ENCODE measurements around the gene ASRGL1. TPM values are rescaled to one million over a fixed set of nuclear protein-coding genes. Genes with fewer than 3 reads are reported as not detected.

Gene ASRGL1
- total RNA-seq, 1 donor from 2014 or later, result 9.3 TPM

GRCh38 chr11:62406034-62406433, 68.8 kb downstream of the ASRGL1 start:
- H3K27ac Mint-ChIP-seq (ENCODE audit: unreplicated experiment), result no peak overlapping the region
- no peaks in the 10 kb centered on the region for H3K4me1 Mint-ChIP-seq (ENCODE audit: unreplicated experiment)

DNA sequence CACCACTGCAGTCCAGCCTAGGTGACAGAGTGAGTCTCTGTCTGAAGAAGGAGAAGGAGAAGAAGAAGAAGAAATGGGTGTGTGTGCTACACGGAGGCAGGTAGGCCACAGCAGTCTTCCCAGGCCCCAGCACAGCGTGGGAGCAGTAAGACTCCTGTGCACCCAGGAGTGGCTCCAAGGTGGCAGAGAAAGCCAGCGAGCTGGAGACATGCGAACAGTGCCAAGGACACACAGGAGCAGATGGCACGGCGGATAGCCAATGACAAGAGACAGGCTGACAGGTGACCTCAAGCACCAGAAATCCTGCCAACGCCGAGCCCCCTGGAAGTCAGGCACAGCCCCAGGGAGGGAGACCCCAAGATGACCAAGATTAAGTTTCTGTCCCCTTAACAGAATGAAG, 72.6 kb downstream of the ASRGL1 start:
- Mint-ChIP-seq H3K27me3 (ENCODE audit: unreplicated experiment) (peaks cover 1% of the 10 kb centered on the region), H3K27ac (ENCODE audit: unreplicated experiment) (no peak overlapping the region)
- no peak for TF ChIP-seq CTCF (IDR thresholded peaks at IDR 0.05; ENCODE audit: unreplicated experiment)

More at GRCh38 chr11:62406034-62406433, 68.8 kb downstream of the ASRGL1 start:
- Mint-ChIP-seq H3K9me3 (ENCODE audit: unreplicated experiment) (no peaks in the 10 kb centered on the region), H3K4me3 (ENCODE audit: unreplicated experiment) (no peak overlapping the region), H3K27me3 (ENCODE audit: unreplicated experiment) (peaks cover 4% of the 10 kb centered on the region), H3K36me3 (ENCODE audit: low read depth, unreplicated experiment) (peaks cover 4% of the 10 kb centered on the region)
- no peak for DNase-seq (ENCODE audit: low spot score)
- no peak for TF ChIP-seq CTCF (IDR thresholded peaks at IDR 0.05; ENCODE audit: unreplicated experiment)

DNA sequence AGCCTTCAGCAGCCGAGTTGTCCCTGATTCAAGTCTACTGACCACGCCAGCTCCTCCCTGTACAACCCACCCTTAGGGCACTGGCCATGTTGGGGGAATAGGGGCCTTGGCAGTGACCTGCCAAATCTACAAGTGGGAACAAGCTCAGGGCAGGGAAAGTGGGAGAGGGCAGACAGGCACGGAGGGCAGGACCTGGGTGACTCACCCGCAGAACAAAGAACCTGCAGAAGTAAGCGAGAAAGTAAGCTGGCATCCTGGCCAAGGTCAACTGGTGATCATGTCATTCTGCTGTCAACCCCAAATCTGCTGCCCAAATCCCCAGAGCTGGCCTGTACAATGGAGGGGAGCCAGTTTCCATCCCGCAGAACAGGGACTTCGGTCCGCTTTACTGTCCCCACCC, 73.7 kb downstream of the ASRGL1 start:
- H3K36me3 Mint-ChIP-seq (ENCODE audit: low read depth, unreplicated experiment), result no peaks in the 10 kb centered on the region
- H3K9me3 Mint-ChIP-seq (ENCODE audit: unreplicated experiment), result no peaks in the 10 kb centered on the region
- no peak for TF ChIP-seq CTCF (IDR thresholded peaks at IDR 0.05; ENCODE audit: unreplicated experiment)
- peaks cover 2% of the 10 kb centered on the region for H3K4me1 Mint-ChIP-seq (ENCODE audit: unreplicated experiment)
- no peak for DNase-seq (ENCODE audit: low spot score)
- H3K4me3 Mint-ChIP-seq (ENCODE audit: unreplicated experiment), result no peak overlapping the region
- H3K27me3 Mint-ChIP-seq (ENCODE audit: unreplicated experiment), result peaks cover 1% of the 10 kb centered on the region
- no peak overlapping the region for H3K27ac Mint-ChIP-seq (ENCODE audit: unreplicated experiment)

More for the DNA sequence above, 72.6 kb downstream of the ASRGL1 start:
- H3K4me1 Mint-ChIP-seq (ENCODE audit: unreplicated experiment), result no peaks in the 10 kb centered on the region
- no peaks in the 10 kb centered on the region for H3K36me3 Mint-ChIP-seq (ENCODE audit: low read depth, unreplicated experiment)
- no peaks in the 10 kb centered on the region for H3K9me3 Mint-ChIP-seq (ENCODE audit: unreplicated experiment)
- no peak for DNase-seq (ENCODE audit: low spot score)
- H3K4me3 Mint-ChIP-seq (ENCODE audit: unreplicated experiment), result no peak overlapping the region

GRCh38 chr11:62411524-62411923, 74.3 kb downstream of the ASRGL1 start:
- TF ChIP-seq CTCF (IDR thresholded peaks at IDR 0.05; ENCODE audit: unreplicated experiment), result no peak
- no peak for DNase-seq (ENCODE audit: low spot score)
- Mint-ChIP-seq H3K4me1 (ENCODE audit: unreplicated experiment) (peaks cover 4% of the 10 kb centered on the region), H3K36me3 (ENCODE audit: low read depth, unreplicated experiment) (no peaks in the 10 kb centered on the region), H3K27ac (ENCODE audit: unreplicated experiment) (no peak overlapping the region), H3K27me3 (ENCODE audit: unreplicated experiment) (peaks cover 1% of the 10 kb centered on the region), H3K4me3 (ENCODE audit: unreplicated experiment) (no peak overlapping the region), H3K9me3 (ENCODE audit: unreplicated experiment) (no peaks in the 10 kb centered on the region)

DNA sequence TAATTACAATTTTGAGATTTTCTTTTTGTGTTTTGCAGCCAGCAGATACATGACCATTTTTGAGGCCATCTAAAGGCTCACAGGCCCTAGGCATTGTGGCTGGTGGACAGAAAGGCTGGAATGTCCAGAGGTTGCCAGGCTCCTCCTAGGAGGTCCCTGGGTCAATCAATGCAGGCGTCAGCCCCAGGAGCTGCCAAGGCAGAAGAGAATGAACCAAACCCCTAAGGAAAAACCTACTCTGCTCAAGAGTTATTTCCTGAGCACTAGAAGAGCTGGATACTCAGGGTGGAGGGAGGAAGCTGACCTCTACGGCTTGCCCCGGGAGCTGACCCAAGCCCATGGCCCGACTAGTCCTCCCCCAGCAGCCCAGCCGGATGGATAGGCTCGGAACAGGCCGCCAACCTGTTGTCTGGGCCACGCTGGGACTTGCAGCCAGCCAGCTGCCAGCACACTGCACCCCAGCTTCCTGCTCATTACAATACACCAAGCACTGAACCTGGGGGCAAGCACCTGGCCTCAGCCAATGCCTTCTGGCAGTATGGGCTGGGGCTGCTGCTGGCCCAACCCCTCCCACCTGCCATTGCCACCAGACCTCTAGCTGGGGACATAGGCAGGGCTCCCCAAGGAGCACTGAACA, 75.9 kb downstream of the ASRGL1 start:
- no peak overlapping the region for H3K4me3 Mint-ChIP-seq (ENCODE audit: unreplicated experiment)
- H3K27ac Mint-ChIP-seq (ENCODE audit: unreplicated experiment), result no peak overlapping the region
- peaks cover 13% of the 10 kb centered on the region for H3K4me1 Mint-ChIP-seq (ENCODE audit: unreplicated experiment)
- DNase-seq (ENCODE audit: low spot score), result no peak
- no peaks in the 10 kb centered on the region for H3K9me3 Mint-ChIP-seq (ENCODE audit: unreplicated experiment)
- TF ChIP-seq CTCF (IDR thresholded peaks at IDR 0.05; ENCODE audit: unreplicated experiment), result no peak
- H3K36me3 Mint-ChIP-seq (ENCODE audit: low read depth, unreplicated experiment), result no peaks in the 10 kb centered on the region
- H3K27me3 Mint-ChIP-seq (ENCODE audit: unreplicated experiment), result peaks cover 1% of the 10 kb centered on the region

Measured in endothelial cell (in vitro differentiated cells).